ENCODE data around the gene HSPA6.
A peak's percentile ranks its signal among the peaks of the same experiment; 100 is the strongest.

- TF ChIP-seq POLR2AphosphoS5 (IDR thresholded peaks at IDR 0.05) (peak in 1 of 3 donors; percentile 9), CTCF (IDR thresholded peaks at IDR 0.05) (no peak), POLR2A (IDR thresholded peaks at IDR 0.05) (no peak)
These were observed 17.8 kb upstream of the HSPA6 start for GRCh38 chr1:161506336-161507223.
